HEK293 (cell line): ENCODE measurements around the gene GPN1.
"Not testable (repeated sequence)": the region's sequence is repeated elsewhere in the genome, so short reads cannot be mapped to it uniquely, and the experiment has no call there.

Source experiments
- ZBTB1 ChIP-seq: fragments of 450-650 bp; formaldehyde crosslinking; IDR thresholded peaks from 2 replicates; pipeline ENCODE4 v1.5.1; 2016; ENCODE audit warnings: missing biosample characterization, missing genetic modification characterization
- ZNF155 ChIP-seq: fragments of 450-650 bp; formaldehyde crosslinking; IDR thresholded peaks from 2 replicates; pipeline ENCODE4 v1.5.1; 2016; ENCODE audit warnings: missing biosample characterization, missing genetic modification characterization
- ZNF302 ChIP-seq: fragments of 450-650 bp; formaldehyde crosslinking; IDR thresholded peaks from 2 replicates; pipeline ENCODE4 v1.5.1; 2016; ENCODE audit warnings: missing biosample characterization, missing genetic modification characterization, low read depth
- TF ChIP-seq, protein P1 (sequence below): fragments of 450-650 bp; formaldehyde crosslinking; IDR thresholded peaks from 2 replicates; pipeline ENCODE4 v1.5.1; 2016; ENCODE audit warnings: missing biosample characterization, missing genetic modification characterization
- TF ChIP-seq, protein P2 (sequence below): fragments of 450-650 bp; formaldehyde crosslinking; IDR thresholded peaks from 2 replicates; pipeline ENCODE4 v1.5.1; 2016; ENCODE audit warnings: missing biosample characterization, missing genetic modification characterization

DNA sequence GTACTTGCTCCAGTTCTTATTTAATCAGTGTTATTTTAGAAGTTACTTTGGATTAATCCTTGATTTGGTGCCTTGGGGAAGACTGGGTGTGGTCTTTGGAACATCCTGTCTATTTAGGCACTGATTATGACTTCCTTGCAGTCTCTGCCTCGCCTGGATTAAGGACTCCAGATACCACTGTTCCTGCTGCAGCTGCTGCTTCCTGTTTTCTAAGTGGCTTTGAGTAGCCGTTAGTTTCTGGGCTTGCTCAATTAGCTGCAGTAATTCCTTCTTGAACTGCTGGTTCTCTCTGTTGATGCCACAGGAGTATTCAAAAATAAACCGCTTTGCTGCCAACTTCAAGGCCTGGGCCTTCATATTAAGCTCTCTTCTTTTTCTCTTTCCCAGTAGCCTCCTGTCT is 1.9 kb upstream of the GPN1 start:
- TF ChIP-seq, protein P1, sequence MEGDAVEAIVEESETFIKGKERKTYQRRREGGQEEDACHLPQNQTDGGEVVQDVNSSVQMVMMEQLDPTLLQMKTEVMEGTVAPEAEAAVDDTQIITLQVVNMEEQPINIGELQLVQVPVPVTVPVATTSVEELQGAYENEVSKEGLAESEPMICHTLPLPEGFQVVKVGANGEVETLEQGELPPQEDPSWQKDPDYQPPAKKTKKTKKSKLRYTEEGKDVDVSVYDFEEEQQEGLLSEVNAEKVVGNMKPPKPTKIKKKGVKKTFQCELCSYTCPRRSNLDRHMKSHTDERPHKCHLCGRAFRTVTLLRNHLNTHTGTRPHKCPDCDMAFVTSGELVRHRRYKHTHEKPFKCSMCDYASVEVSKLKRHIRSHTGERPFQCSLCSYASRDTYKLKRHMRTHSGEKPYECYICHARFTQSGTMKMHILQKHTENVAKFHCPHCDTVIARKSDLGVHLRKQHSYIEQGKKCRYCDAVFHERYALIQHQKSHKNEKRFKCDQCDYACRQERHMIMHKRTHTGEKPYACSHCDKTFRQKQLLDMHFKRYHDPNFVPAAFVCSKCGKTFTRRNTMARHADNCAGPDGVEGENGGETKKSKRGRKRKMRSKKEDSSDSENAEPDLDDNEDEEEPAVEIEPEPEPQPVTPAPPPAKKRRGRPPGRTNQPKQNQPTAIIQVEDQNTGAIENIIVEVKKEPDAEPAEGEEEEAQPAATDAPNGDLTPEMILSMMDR (tag by site-specific recombination) = not testable (repeated sequence)
- TF ChIP-seq ZBTB1, ZNF302, ZNF155 (tag by site-specific recombination): not testable (repeated sequence)
- TF ChIP-seq, protein P2, sequence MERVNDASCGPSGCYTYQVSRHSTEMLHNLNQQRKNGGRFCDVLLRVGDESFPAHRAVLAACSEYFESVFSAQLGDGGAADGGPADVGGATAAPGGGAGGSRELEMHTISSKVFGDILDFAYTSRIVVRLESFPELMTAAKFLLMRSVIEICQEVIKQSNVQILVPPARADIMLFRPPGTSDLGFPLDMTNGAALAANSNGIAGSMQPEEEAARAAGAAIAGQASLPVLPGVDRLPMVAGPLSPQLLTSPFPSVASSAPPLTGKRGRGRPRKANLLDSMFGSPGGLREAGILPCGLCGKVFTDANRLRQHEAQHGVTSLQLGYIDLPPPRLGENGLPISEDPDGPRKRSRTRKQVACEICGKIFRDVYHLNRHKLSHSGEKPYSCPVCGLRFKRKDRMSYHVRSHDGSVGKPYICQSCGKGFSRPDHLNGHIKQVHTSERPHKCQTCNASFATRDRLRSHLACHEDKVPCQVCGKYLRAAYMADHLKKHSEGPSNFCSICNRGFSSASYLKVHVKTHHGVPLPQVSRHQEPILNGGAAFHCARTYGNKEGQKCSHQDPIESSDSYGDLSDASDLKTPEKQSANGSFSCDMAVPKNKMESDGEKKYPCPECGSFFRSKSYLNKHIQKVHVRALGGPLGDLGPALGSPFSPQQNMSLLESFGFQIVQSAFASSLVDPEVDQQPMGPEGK (tag by site-specific recombination) = not testable (repeated sequence)
